Fibroblast of peridontal ligament (primary cell): ENCODE results near the gene SEC62.

ENCODE experiments used
- DNase-seq: peaks from one replicate; pipeline ENCODE4 v3.0.0-alpha.2; 2010; ENCODE audit errors: extremely low read depth

The SEC62 gene

DNA sequence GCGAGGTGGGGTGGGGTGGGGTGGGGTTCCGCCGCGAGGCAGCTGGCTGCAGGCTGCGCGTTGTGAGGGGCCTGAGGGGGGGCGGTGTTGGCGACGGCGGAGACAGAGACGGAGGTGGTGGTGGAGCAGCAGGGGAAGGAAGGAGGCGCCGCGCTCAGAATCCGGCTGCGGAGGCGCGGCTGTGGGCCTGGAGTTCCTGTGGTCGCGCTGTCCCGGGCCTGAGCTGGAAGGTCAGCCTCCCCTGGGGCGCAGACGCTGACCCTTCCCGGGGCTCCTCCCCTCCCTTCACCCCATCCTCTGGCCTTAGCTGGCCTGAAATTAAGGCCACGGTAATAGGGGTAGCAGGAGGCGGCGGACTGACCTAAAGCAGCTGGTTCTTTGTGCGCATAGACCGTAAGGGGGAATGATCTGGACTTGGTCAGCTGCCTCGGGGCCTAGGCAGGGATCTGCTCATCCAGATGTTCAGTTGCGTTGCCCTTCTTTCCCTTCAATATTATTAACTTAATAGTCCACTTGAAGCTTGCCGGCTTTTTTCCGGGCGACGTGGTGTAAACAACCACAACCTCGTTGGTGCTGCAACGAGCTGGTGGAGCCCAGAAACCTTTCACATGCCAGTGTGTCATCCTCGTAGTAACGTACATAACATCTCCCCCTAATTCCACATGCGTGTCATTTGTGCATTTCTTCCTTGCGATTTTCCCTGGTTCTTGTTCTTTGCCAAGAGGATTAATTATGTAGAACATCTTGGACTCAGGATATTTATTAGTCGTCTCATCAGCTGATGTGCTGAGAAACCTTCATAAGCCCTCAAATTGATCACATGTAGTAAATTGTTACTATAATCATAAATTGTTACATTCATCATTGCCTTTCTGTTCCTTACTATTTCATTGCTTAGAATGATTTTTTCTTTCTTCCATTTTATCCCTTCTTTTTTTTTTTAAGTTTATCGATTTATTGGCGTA, 626 bp downstream of the SEC62 start:
- DNase-seq, result peak; percentile 44

DNA sequence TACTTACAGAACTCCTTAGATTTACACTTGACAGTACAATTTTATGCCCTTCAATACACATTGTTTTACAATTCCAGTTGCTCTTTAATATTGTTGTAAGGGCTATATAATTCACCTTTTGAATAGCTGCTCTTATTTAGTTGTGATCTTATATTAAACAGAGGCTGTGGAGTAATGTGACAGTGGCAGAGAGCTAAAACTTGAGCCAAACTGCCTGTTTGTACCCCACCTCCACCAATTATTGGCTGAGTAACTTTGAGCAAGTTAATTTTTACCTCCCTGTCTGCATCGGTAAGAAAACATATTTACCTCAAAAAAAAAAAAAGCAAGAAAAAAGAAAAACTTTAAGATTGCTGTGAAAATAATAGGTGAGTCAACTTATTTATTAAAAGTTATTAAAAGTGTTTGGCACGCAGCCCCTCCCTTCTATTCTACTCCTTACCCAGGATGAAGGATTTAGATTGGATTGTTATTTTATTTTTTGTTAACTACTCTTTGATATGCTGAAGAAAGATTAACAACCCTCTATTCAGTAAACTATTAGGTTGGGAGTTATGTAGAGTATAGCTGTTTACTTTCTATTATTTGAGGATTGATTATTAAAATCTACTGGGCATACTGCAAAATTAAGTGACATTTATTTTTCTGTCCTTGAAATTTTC, 1.7 kb downstream of the SEC62 start:
- DNase-seq, result no peak

DNA sequence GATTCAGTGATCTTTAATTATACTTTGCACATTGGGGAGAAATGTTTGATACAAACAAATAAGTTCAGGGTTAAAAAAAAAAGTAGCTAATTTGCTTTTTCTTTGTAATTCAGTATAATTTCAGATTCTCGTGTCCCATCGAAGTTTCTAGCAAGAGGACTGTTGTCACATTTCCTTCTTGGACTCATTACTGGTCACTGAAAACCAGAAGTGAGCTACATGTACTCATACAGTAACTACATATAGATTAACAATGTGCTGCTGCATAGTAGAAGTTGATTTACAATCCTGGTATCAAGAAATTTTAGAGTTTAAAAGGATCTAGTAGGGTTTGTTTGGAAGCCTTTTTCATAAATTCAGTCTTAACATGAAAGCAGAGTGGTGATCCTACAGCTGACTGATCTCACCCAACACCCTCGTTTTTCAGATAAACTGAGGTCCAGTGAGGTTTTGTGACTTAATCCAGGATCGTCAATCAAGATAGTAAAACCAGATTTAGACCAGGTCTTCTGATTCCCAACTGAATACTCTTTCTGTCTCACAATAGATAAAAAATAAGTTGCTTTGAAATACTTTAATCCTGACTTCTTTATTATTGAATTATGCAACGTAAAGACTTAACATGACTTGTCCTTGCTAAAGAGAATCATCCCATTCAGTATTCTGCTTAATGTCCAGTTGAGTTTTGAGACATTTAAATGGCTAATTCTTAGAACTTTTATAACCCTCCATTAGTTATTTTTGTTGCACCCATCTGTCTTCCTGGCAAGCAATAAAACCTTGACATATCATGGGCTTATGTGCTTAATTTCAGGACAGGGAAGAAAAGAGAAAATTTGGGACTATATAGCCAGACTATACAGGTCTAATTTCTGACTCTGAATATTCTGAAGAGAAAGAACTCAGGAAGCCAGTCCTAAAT, 2.8 kb downstream of the SEC62 start:
- DNase-seq, result no peak

DNA sequence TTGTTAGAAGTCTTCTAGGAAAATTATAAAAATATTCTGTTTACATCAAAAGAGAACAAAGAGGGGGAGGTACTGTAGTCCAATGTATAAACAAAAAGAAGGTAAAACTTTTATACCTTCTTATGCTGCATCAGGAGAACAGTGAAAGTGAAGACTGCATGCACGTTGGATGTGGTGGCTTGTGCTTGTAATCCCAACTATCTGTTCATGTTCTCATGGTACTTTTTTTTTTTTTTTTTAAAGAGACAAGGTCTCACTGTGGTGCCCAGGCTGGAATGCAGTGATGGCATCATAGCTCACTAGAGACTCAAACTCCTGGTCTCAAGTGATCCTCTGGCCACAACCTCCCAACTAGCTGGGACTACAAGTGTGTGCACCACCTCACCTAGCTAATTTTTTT, 4.2 kb downstream of the SEC62 start:
- no peak for DNase-seq

DNA sequence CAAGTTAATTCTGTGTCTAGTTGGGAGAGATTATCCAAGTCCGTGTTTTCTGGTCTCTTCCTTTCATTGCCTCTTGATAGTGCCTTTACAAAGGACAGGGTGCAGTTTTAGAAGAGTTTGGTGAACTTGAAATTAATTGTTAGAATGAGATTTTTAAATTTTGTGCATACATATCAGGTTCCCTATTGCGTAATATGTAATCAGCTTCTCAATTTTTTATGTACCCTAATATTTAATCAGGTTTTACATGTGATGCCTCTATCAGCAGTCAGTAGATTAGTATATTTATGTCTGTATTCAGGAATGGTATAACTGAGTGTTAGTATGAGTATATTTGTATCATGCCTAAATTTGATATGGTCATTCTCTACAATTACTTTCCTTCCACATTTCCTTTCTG, 4.9 kb downstream of the SEC62 start:
- DNase-seq, result no peak

GRCh38 chr3:169980055-169980454, 13.4 kb downstream of the SEC62 start:
- DNase-seq, result peak; percentile 50

GRCh38 chr3:169984292-169984691, 17.7 kb downstream of the SEC62 start:
- DNase-seq, result no peak

DNA sequence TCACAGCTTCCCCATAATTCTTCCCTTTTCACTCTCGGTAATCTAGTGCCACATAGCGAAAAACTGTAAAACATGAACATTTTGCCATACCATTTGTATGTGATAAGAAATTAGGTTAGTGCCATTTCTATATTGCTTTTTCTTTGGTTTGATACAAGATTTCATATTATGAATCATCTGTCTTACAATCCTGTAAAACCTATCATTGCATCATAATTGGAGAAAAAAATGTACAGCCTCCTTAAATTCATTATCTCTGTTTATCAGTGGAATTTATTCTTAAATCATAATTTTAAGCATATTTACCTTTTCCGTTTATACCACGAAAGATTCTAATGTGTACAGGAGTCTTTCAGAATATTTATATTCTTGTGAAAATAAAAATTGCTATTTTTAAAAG, 23.8 kb downstream of the SEC62 start:
- DNase-seq, result no peak

DNA sequence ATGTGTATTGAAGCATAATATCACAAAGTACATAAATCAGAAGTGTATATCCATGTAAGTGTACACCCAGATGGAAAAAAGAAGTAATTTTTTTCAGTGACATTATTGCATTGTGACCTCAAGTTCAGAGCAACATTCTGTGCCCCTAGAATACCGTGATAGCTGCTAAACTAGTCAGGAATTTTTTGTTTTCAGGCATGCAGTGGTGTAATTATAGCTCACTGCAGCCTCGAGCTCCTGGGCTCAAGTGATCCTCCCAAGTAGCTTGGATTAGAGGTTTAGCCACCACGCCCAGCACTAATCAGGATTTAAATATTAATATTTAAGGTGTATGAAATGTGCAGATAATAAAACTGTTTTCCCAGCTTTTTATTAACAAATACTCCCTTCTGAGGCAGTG, 25.5 kb downstream of the SEC62 start:
- DNase-seq, result no peak

DNA sequence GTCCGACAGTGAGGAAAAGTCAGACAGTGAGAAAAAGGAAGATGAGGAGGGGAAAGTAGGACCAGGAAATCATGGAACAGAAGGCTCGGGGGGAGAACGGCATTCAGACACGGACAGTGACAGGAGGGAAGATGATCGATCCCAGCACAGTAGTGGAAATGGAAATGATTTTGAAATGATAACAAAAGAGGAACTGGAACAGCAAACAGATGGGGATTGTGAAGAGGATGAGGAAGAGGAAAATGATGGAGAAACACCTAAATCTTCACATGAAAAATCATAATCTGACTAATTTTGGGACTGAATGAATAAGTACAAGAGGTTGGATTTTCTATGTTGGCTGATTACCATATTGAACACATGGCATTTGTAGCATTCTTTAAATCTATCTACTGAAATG, 26.2 kb downstream of the SEC62 start:
- DNase-seq, result no peak

DNA sequence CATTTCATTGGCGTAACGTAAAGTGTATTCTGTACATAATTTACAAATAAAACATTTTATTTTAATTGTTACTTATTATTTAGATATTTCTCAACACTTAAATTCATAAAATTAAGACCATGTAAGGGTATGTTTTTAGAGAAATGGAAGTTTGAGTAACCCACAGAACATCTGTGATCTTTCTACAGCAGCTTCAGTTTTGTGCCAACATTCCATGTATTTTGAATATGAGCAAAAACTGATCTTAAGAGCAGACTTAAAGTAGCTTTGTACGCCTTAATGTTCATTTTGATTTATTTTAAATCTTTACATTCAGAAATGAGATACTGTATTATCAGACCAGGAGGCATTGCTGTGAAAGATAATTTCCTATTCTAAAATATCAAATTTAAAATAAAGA, 27.2 kb downstream of the SEC62 start:
- no peak for DNase-seq

DNA sequence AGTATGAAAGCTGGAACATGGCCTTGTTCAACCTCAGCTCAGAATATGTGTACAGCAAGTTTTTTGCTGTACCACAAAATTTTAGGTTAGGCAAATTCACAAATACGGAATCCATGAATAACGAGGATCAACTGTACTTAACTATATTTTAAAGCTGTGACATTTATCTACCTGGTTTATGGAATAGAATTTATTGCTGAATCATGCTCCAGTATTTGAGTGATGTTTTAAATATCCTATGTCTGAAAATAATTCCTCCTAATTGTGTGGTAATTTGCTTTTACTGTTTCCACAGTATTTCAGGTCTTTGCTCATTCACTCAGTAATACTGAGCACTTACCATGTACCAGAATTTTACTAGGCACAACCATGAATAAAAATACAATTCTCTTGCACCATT, 29.5 kb downstream of the SEC62 start:
- DNase-seq, result no peak

GRCh38 chr3:169998668-169999131, 32.1 kb downstream of the SEC62 start:
- peak; percentile 92 for DNase-seq

GRCh38 chr3:169999433-169999832, 32.8 kb downstream of the SEC62 start:
- DNase-seq, result no peak

GRCh38 chr3:170000051-170000450, 33.4 kb downstream of the SEC62 start:
- DNase-seq, result no peak

DNA sequence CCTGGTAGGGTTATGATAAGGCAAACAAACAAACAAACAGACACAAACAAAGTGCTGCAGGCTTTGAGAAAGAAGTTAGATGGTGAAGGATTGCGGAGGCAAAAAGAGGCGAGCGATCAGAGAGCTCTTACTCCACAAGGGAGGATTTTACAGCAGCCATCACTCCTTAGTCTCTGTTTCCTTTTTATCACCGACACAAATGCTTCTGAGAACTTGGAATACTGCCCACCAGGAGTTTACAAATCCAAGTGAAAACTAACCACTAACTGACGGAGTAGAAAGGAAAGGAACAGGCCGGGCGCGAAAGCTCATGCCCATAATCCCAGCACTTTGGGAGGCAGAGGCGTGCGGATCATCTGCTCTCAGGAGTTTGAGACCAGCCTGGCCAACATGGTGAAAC, 35.6 kb downstream of the SEC62 start:
- DNase-seq, result no peak

DNA sequence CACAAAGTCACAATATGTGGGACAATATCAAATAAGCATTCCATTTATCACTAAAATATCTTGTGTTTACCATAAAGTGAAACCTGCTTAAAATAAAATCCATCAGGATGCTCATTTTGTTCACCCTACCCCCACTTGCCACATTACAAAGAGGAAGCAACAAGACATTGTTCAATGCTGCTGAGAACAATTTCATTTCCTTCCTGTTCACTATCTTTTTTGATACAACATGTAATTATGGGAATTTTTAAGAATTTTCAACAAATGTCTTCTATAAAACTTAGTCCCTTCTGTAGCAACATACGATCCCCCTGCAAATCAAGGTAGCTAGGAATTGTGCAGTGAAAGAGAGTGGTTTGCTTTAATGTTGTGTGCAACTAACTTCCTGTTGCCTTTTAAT, 36.3 kb downstream of the SEC62 start:
- DNase-seq, result no peak

DNA sequence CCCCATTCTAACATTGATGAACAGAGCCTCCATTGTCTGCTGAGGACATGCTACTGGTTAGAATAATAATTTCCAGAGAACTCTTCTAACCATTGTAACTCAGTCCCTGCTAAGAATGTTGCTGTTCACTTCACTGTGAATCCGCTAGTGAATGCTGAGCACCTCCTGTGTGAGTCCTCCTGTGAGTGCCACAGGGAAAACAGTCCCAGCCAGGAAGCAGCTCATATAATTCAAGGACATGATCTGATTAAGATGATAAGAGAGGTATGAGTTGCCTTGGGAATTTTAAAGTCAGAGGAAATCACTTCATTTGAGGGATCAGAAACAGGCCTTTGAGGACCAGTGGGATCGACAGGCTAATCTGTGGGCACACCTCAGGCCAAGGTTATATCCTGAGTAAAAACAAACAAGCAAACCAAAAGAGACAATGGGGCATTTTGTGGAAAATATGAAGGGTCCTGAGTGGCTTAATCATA, 37.3 kb downstream of the SEC62 start:
- no peak for DNase-seq

GRCh38 chr3:170007031-170007663, 40.5 kb downstream of the SEC62 start:
- peak; percentile 51 for DNase-seq

DNA sequence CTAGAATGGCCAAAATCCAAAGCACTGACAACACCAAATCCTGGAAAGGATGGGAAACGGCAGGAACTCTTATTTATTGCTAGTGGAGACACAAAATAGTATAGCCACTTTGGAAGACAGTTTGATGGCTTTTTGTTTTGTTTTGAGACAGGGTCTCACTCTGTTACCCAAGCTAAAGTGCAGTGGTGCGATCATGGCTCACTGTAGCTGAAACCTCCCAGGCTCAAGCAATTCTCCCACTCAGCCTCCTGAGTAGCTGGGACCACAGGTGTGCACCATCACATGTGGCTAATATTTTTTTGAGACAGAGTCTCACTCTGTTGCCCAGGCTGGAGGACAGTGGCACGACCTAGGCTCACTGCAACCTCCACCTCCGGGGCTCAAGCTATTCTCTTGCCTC, 43.9 kb downstream of the SEC62 start:
- no peak for DNase-seq

- no peak for DNase-seq
Measured at GRCh38 chr3:170012683-170013400, 46.2 kb downstream of the SEC62 start.
